ENCODE data around the gene MECP2.

MECP2 gene

DNA sequence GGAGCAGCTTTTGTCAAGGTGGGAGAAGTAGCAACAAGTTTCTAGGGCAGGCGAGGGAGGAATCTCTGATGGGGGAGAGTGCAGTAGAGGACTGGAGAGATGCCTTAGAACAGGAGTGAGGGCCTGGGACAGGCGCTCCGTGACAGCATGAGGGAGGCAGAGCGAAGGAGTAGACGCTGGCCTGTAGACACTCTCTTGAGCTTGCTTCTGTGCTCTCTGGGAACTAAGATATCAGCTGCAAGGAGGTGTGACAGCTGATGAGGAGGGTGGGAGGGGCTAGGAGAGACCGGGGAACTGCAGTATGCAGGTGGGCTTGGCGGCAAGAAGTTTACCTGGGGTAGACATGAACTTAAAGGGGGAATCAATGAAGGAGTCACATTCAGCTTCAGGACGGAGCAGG lies 35.7 kb downstream of the MECP2 start:
- DNase-seq (ENCODE audit: low spot score): no peak

- no peak for DNase-seq (ENCODE audit: low spot score)
These were observed 37.7 kb downstream of the MECP2 start for GRCh38 chrX:154059729-154060245.

DNA sequence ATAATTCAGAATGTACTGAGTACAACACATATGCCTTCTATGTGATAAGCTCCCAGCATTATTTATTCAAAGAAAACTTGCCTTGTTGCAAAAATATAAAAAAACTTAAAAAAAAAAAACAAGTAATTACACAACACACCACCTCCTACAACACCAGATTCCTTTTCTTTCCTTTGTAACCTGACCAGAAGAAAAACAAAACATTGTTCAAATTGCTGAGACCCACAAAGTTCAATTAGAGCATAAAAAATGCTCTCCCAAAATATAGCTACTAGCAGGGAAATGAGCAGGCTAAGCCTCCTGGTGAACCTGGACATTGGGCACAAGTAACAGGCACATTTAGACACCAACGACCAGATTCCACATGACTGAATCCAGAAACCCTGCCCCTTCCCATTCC lies 38.3 kb downstream of the MECP2 start:
- DNase-seq (ENCODE audit: low spot score): no peak

DNA sequence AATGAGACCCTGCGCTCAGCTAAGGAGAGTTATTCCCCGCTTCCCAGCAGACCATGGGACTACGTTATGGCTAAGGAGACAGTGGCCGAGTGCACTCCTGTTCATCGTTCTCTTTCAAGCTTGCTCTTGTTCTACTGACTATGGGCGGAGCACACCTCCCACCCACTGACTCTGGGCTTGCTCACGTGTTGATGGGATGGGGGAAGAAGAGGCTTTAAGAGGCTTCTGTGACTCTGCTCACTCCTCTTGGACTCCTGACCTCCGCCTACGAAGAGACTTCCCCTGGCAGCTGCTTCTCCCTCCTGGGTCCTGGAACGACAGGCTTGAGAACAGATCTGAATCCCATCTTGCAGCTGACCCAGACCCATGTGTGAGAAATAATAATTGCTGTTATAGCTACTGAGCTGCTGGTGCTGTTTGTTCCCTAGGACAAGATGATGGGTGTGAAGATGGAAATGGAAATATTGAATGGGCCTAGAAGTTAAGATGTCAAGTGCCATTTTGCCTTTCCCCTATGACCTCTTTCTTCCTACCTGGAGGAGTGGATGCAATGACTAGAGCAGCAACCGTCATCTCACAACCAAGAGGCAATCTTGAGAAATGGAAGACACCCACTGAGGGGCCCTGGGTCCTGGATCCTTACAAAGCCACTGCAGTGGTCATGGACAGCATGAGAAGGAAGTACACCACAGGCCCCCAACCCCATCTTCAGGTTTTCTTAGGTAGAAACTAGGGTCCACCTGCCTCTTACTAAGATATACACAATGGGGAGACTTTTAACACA lies 39.1 kb downstream of the MECP2 start:
- DNase-seq (ENCODE audit: low spot score): no peak

DNA sequence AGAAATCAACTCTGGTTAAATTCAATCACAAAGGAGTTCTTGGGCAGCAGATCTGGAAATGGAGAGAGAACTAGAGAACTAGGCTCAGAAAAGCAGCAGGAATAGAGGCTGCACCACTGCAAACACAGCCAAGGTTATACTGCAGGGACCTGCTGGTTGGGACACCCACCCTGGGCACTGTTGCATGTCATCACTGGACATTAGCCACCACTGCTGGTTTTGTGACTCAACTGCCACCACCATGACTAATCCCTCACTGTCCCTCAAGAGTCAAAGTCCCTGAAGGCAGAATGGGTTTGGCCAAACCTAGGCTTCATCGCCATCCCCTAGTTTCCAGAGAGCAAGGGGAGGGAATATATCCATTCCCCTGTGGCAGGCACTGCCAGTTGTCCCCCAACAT lies 39.7 kb downstream of the MECP2 start:
- no peak for DNase-seq (ENCODE audit: low spot score)

GRCh38 chrX:154056770-154057241 lies 40.7 kb downstream of the MECP2 start:
- DNase-seq (ENCODE audit: low spot score): no peak

GRCh38 chrX:154051201-154051810 lies 46.2 kb downstream of the MECP2 start:
- peak; percentile 50 for DNase-seq (ENCODE audit: low spot score)

DNA sequence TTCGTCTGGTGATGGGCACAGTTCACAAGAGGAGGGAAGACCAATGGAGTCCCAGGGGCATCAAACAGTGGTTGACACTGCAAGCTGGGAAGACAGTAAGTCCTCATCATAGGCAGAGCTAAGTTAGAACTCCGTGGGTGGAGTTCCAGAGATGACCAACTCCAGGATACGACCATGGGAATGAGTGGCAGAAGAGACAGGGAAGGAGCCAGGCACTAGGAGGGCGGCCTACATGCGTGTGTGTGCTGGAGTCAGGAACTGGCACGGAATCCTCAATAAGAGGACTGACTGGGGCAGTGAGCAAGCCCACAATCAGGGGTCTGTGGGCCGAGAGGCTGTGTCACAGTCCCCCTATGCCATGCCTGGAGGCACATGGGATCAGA lies 47.4 kb downstream of the MECP2 start:
- DNase-seq (ENCODE audit: low spot score): no peak

DNA sequence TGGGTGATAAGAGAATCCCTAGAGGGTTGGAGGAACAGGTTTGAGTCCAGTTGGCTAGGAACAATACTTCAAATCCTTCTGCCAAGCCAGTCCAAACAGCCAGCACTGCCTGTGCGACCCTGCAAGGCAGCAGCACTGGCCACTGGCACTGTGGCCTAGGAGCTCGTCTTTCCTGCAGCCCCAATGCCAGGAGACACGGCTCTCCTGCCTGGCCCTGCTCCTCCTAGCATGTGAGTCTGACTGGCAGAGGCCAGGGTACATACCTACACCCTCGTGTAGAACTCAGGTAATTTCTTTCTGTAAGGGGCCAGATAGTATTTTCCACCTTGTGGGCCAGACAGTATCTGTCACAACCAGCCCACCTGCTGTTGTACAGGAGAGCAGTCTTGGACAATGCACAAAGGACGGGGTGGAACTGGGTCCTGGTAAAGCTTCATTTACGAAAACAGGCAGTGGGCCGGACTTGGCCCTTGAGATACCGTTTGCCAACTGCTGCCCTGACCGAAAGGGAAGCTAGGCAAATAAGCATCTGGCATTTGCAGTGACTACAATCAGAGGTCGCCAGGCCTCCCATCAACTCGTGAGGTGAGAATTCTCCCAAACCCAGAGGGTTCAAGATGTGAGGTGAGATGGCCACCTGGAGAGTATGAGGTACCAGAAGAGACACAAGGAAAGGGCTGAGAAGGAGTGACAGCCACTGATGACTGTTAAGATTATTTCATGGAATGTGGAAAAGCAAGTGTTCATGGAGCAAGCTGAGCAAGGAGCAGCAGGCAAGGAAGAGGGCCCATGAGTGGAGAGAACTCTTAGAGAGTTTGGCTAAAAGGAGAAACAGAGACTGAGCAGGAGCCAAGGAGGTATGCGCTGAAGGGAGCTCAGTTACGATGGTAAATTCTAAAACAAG lies 48.1 kb downstream of the MECP2 start:
- no peak for DNase-seq (ENCODE audit: low spot score)

DNA sequence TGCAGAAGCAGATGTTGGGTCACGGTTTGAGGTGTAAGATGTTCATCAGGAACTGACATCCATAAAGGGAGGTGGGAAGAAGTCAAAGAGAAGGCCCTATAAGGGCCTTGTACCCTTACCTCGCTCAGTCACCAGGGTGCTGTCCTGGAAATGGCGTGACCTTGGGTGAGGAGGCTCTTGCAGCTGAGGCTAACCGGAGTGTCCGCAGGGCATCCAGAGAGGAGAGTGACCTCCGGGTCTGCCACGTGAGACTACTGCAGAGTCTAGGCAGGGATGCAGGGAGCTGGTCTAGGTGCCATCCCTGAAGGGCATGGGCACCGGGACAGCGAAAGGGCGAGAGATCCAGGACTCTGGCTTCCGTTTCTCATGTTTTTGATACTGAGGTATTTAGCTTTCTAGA lies 49.1 kb downstream of the MECP2 start:
- DNase-seq (ENCODE audit: low spot score): no peak

- no peak for DNase-seq (ENCODE audit: low spot score)
These were observed 50.4 kb downstream of the MECP2 start for GRCh38 chrX:154046940-154047610.

DNA sequence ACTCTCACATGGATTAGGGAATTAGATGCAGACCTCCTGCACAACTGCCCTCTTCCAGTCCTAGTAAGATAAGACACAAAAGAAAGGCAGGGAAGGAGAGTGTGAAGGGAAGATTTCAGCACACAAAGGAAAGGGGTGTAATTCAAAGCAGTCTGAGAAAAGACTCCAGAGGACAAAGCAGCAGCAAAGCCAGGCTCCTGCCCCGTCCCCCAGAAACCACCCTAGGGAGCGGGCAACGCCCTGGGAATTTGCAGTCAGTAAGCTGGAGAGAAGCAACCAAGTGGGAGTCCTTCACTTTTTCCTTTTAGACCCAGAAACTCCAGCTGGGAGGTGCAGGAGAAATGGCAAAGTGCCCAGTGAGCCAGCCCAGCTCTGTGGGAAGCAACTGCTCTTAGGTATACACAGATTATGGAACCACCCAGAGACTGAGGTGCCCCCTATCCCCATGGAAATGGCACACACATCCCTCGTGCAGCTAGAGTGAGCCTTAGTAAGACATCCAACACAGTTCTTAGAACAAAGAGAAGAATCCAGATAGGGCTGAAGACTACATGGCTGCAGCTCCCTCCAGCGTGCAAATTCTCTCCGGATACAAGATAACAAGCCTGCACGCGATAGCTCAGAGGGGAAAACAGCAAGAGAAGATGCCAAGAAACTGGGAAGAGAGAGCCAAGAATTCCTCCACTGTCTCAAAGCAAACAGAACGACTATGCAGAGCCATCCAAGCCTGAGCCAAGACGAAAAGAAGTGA lies 51.3 kb downstream of the MECP2 start:
- peak; percentile 60 for DNase-seq (ENCODE audit: low spot score)

- DNase-seq (ENCODE audit: low spot score): no peak
These were observed 53.4 kb downstream of the MECP2 start for GRCh38 chrX:154044091-154044490.

DNA sequence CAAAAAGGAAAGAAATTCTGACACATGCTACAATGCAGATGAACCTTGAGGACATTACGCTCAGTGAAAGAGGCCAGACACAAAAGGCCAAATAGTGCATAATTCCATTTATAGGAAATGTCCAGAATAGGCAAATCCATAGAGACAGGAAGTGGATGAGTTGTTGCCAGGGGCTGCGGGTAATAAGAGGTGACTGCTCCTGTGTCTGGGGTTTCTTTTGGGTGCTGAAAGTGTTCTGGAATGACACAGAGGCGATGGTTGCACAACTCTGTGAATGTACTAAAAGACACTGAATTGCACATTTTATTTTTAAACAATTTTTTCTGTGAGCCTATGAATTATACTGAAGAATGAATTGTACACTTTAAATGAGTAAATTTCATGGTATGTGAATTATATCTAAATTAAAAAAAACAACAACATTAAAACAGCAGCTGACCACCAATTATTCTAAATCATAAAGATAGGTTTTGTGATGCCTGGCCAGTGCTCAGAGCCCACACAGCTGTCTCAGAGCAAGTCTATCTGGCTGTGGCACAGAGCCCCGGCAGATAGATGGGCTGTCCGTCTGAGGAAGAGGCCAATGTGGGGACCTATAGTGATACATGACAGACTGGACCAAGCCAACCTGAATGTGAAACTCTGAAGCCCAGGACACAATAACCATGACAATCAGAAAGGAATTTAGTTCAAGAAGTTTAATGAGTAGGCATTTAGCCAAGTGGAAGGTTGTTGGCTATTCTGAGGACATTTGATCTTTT lies 54.3 kb downstream of the MECP2 start:
- no peak for DNase-seq (ENCODE audit: low spot score)

DNA sequence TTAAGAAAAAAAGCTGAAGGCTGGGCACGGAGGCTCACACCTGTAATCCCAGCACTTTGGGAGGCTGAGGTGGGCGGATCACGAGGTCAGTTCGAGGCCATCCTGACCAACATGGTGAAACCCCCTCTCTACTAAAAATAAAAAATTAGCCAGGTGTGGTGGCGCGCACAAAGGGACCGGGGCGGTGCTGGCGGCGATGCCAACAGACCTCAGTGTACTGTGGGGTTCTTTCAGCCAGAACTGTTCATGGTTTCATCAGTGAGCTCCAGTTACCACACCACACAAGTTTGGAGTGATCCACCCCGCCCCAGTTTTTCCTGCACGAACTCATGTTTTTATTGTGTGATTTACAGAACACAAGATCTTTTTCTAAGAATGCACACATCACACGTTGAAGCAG lies 56.7 kb downstream of the MECP2 start:
- DNase-seq (ENCODE audit: low spot score): no peak

DNA sequence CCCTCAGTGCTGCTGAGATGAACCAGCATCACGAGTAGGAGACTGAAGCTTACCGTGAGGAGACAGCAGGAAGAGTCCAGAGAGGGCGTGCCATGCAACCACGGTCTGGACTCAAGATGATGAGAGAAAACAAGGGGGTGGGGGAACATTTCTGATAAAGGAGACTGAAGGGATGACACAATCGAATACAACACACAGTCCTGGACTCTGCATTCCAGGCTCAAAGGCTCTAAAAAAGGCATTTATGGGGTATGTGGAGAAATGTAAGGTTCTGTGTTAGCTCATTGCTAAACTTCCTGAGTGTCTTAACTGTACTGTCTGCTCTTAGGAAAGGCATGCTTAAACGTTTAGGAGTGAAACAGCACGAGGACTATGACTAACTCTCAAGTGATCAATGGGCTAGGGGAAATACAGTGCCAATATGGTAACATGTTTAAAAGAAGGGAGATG lies 57.2 kb downstream of the MECP2 start:
- DNase-seq (ENCODE audit: low spot score): peak; percentile 59

DNA sequence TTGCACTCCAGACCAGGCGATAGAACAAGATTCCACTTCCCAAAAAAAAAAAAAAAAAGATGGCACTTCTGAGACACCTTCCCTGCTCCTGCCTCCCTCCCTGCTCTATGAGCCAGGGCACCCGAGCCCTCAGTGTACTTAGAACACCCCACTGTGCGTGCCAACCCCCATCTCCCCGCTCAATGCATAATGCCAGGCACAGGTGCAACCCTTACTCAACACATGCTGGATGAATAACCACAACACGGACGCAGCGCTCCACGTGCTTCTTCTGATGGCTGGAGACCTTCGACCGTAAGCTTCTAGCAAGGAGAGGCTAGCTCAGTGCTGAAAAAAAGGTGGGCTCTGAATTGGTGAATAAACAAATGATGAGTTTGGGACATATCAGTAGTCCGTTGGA lies 57.9 kb downstream of the MECP2 start:
- DNase-seq (ENCODE audit: low spot score): no peak

DNA sequence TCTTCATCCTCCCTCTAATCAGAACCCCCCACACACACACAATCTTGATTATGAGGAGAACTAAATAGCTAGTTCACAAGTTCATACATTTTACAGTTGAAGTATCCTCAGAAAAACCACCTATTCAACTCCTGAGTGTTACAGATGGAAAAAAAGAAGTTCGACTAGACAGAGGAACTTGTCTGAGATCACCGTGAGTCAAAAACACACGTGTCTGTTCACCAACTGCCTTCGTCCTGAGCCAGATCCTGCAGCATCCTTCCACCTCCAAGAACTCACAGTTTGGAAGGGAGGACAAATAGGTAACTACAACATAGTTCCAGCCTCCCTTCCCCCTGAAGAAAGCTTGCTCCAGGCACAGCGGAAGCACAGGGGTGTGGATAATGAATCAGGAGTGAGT lies 58.9 kb downstream of the MECP2 start:
- no peak for DNase-seq (ENCODE audit: low spot score)

- no peak for DNase-seq (ENCODE audit: low spot score)
These were observed 59.8 kb downstream of the MECP2 start for GRCh38 chrX:154037754-154038153.

DNA sequence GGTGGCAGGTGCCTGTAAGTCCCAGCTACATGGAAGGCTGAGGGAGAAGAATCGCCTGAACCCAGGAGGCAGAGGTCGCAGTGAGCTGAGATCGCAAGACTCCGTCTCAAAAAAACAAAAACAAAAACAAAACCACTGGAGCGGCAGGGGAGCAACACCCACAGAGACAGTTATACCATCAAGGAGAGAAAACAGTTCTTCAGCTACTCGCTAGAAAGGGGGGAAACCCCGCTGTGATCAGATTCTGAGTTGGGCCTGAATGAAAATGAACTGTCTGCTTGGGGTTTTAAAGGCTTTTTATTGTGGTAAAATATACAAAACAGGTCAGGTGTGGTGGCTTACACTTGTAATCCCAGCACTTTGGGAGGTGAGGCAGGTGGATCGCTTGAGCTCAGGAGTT lies 61.0 kb downstream of the MECP2 start:
- DNase-seq (ENCODE audit: low spot score): no peak
